Pulmonary artery endothelial cell (primary cell): ENCODE measurements around the gene XRCC6. TPM values are rescaled to one million over a fixed set of nuclear protein-coding genes. Genes with fewer than 3 reads are reported as not detected.
"Not testable (repeated sequence)": the region's sequence is repeated elsewhere in the genome, so short reads cannot be mapped to it uniquely, and the experiment has no call there.

ENCODE experiments used
- DNase-seq: peaks from one replicate; pipeline ENCODE4 v3.0.0-alpha.2; 2011; ENCODE audit warnings: low read depth, low spot score
- total RNA-seq: library from RNA; depleted of rRNA; stranded (reverse); fragments of >200 nt; gene quantifications from 2 replicates; pipeline ENCODE4 v1.2.3, GENCODE V29; 2014

The XRCC6 gene
- total RNA-seq, 1 donor from 2014 or later = 454 TPM

GRCh38 chr22:41684194-41684593 lies 63.1 kb downstream of the XRCC6 start:
- no peak for DNase-seq

- not testable (repeated sequence) for DNase-seq
Observed at GRCh38 chr22:41686890-41687289, 65.8 kb downstream of the XRCC6 start.

- no peak for DNase-seq
Observed at GRCh38 chr22:41687901-41688364, 66.8 kb downstream of the XRCC6 start.

GRCh38 chr22:41688365-41689211 lies 67.5 kb downstream of the XRCC6 start, which contains the start of gene SNU13:
Gene SNU13, minus strand, starts transcription at chr22:41688867. Its CDS starts 71 bp downstream, at chr22:41688796.
- peak; percentile 81 for DNase-seq

DNA sequence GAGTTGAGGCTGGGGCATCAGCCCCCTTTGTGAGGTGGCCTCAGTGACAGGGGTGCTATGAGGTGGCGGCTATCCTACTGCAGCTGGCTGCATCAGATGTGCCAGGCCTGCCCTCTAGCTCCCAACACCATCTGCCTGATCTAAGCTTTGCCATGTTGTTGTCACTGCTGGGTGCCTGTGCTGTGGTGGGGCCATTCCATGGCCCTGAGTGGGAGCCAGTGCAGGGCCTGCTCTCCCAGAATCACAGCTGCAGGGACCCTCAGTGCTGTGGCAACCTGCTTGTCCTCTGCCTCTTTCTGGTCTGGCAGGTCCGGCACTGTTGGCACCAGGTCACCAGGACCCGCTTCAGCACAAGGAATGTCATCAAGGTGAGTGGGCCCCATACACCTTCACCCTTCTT lies 69.4 kb downstream of the XRCC6 start:
- no peak for DNase-seq

GRCh38 chr22:41695211-41695610 lies 74.1 kb downstream of the XRCC6 start:
- no peak for DNase-seq

- DNase-seq = no peak
Observed at GRCh38 chr22:41696703-41697102, 75.6 kb downstream of the XRCC6 start.

DNA sequence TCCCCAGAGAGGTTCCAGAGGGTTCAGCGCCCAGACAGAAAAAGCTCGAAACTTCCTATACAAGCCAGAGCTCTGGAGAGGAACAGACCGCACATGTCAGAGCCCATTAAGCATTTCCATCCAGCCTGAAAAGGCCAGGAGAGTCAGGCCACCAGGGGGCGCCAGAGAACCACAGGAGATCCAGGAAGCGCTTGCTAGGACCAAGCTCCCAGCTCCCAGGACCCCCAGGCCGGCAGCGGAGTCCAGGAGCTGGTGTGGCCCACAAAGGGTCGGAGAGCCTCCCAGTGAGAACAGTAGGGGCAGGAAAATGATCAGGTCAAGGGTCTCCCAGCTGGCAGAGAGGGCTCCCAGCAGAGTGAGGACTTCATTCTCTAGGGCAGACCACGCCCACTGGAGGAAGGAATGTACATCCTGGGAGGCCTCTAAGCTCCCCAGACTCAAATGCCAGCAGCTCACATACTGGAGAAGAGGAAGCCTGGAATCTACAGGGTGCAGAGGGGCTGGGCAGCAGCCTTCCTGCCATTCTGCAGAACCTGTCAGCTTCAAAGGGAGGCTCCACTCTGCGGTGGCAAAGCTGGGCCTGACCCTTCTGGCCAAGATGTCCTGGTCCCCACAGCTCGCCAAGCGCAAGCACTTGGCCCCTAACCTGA lies 76.2 kb downstream of the XRCC6 start:
- DNase-seq = peak; percentile 58

DNA sequence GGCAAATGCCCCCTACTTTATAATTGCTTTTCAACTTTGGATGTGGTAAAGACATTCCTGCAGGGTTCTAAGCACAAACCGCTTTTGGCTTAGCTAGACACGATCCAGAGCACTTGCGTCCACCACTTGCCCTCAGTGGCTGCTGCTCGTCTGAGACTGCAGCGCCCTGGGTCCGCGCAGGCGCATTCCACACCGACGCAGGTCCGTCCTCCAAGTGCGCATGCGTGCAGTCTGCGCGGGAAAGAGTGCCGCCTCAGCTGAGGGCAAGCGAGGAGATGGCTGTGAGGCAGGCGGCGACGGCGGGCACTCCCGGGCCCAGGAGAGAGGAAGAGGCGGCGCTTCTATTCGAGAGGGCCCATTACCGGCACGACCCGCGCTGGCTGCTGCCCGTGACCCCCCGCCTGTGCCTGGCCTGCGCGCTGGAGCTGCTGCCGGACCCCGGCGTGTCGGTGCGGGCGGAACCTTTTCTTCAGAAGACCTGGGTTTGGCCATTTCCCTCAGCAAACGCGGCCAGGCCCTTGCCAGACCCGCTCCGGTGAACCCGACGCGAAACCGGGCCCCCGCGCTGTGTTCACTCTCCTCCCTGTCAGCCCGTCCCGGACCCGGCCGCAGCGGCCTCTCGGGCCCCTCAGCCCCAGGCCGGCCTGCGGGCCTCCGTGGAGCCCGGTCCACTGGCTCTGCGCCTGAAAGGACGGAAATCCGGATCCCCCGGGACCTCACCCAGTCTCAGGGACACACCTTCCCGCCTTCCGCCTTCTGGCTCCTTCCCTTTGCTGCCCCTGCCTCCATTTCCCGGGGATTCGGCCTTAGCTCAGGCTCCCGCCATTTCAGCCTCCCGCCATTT lies 78.4 kb downstream of the XRCC6 start, which contains the start of gene MEI1:
TSS of gene MEI1 (plus strand) at position 240 of the 844 bp plus-strand sequence. CDS start at position 276, 36 bp downstream.
- DNase-seq = peak; percentile 26

- no peak for DNase-seq
Observed at GRCh38 chr22:41700108-41700364, 78.9 kb downstream of the XRCC6 start.

GRCh38 chr22:41702763-41703162 lies 81.7 kb downstream of the XRCC6 start:
- DNase-seq = no peak

- no peak for DNase-seq
Observed at GRCh38 chr22:41709341-41709740, 88.2 kb downstream of the XRCC6 start.

GRCh38 chr22:41713004-41713403 lies 91.9 kb downstream of the XRCC6 start:
- DNase-seq = no peak

Other genes with a start within 250 kb of the XRCC6 start
- gene TEF, start 239.4 kb upstream of the XRCC6 start, total RNA-seq = 2.7 and 4.0 TPM in 2 replicates
- gene TOB2, start 174.5 kb upstream of the XRCC6 start, total RNA-seq = 17.1 and 25.4 TPM in 2 replicates
- gene PHF5A, start 152.6 kb upstream of the XRCC6 start, total RNA-seq = 87.6 and 108 TPM in 2 replicates
- gene ACO2, start 152.2 kb upstream of the XRCC6 start, total RNA-seq = 84.5 and 91.0 TPM in 2 replicates
- 18.3 and 22.5 TPM in 2 replicates for gene POLR3H, start 76.8 kb upstream of the XRCC6 start, total RNA-seq
- not detected in 2 replicates for gene CSDC2, start 60.3 kb upstream of the XRCC6 start, total RNA-seq
- 4.1 and 4.4 TPM in 2 replicates for gene PMM1, start 31.5 kb upstream of the XRCC6 start, total RNA-seq
- 18.6 and 30.1 TPM in 2 replicates for gene DESI1, start 252 bp upstream of the XRCC6 start, total RNA-seq
- 101 and 113 TPM in 2 replicates for gene SNU13, start 67.6 kb downstream of the XRCC6 start, total RNA-seq
- 2.2 and 2.5 TPM in 2 replicates for gene MEI1, start 78.2 kb downstream of the XRCC6 start, total RNA-seq
- 6.7 and 11.2 TPM in 2 replicates for gene CCDC134, start 179.4 kb downstream of the XRCC6 start, total RNA-seq
- gene SREBF2, start 211.8 kb downstream of the XRCC6 start, total RNA-seq = 47.9 and 60.6 TPM in 2 replicates